Measurements from ENCODE around the gene TMC1. TPM values are rescaled to one million over a fixed set of nuclear protein-coding genes. Genes with fewer than 3 reads are reported as not detected.

TMC1 gene
- total and polyA plus RNA-seq, 2 of the 13 experiments (the other 11 are each of a cell fraction or from before 2014, with no cell fraction given), result 0.02 to 0.03 TPM

GRCh38 chr9:72858089-72858912, 336.9 kb downstream of the TMC1 start (continued):
- TF ChIP-seq ZNF407 (CRISPR knock-in tag; IDR thresholded peaks at IDR 0.05; ENCODE audit: not compliant biosample characterization), result no peak
- TF ChIP-seq ZNF530 (CRISPR knock-in tag; IDR thresholded peaks at IDR 0.05; ENCODE audit: low read depth), result no peak
- no peak for TF ChIP-seq HOXA5 (CRISPR knock-in tag; IDR thresholded peaks at IDR 0.05)
- TF ChIP-seq MAFG (CRISPR knock-in tag; IDR thresholded peaks at IDR 0.05), result peak; percentile 95
- no peak for TF ChIP-seq ZBTB8A (CRISPR knock-in tag; IDR thresholded peaks at IDR 0.05; ENCODE audit: borderline replicate concordance, low read depth)
- peak; percentile 71; the same call in 1 of the 2 replicates for TF ChIP-seq ZNF441 (CRISPR knock-in tag; IDR thresholded peaks at IDR 0.05; ENCODE audit: borderline replicate concordance)
- TF ChIP-seq MATR3 (CRISPR knock-in tag; IDR thresholded peaks at IDR 0.05), result no peak
- TF ChIP-seq PHF8 (CRISPR knock-in tag; IDR thresholded peaks at IDR 0.05), result 0 out of 2 replicates have a peak, but pooled peaks have one; percentile 30
- peak; percentile 92 for TF ChIP-seq ZNF124 (CRISPR knock-in tag; IDR thresholded peaks at IDR 0.05)
- peak; percentile 57; the same call in 1 of the 2 replicates for TF ChIP-seq NKX3-1 (CRISPR knock-in tag; IDR thresholded peaks at IDR 0.05)
- TF ChIP-seq ZBTB44 (CRISPR knock-in tag; IDR thresholded peaks at IDR 0.05), result no peak
- TF ChIP-seq, protein P1, sequence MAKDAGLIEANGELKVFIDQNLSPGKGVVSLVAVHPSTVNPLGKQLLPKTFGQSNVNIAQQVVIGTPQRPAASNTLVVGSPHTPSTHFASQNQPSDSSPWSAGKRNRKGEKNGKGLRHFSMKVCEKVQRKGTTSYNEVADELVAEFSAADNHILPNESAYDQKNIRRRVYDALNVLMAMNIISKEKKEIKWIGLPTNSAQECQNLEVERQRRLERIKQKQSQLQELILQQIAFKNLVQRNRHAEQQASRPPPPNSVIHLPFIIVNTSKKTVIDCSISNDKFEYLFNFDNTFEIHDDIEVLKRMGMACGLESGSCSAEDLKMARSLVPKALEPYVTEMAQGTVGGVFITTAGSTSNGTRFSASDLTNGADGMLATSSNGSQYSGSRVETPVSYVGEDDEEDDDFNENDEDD (CRISPR knock-in tag; IDR thresholded peaks at IDR 0.05; ENCODE audit: borderline replicate concordance), result peak; percentile 85; the same call in 1 of the 2 replicates
- TF ChIP-seq HDAC1 (CRISPR knock-in tag; IDR thresholded peaks at IDR 0.05), result peak; percentile 54
- TF ChIP-seq ZNF616 (CRISPR knock-in tag; IDR thresholded peaks at IDR 0.05; ENCODE audit: low read depth), result no peak
- TF ChIP-seq ZNF234 (CRISPR knock-in tag; conservative IDR thresholded peaks at IDR 0.05), result 0 out of 2 replicates have a peak, but pooled peaks have one; percentile 53
- TF ChIP-seq MTF1 (CRISPR knock-in tag; IDR thresholded peaks at IDR 0.05), result no peak
- no peak for TF ChIP-seq ZFP62 (CRISPR knock-in tag; IDR thresholded peaks at IDR 0.05)
- no peak for TF ChIP-seq ATF7-NPFF (CRISPR knock-in tag; IDR thresholded peaks at IDR 0.05; ENCODE audit: low read depth)
- no peak for TF ChIP-seq ATAD3A (CRISPR knock-in tag; IDR thresholded peaks at IDR 0.05)
- TF ChIP-seq ZNF7 (CRISPR knock-in tag; IDR thresholded peaks at IDR 0.05), result no peak

Measured in HepG2 (cell line).